Ammon's horn (tissue), 1 donor: ENCODE results near the gene XXYLT1.

ENCODE experiments used
- DNase-seq: peaks from one replicate; pipeline ENCODE4 v3.0.0-alpha.2; 2016; ENCODE audit warnings: low spot score

The XXYLT1 gene

DNA sequence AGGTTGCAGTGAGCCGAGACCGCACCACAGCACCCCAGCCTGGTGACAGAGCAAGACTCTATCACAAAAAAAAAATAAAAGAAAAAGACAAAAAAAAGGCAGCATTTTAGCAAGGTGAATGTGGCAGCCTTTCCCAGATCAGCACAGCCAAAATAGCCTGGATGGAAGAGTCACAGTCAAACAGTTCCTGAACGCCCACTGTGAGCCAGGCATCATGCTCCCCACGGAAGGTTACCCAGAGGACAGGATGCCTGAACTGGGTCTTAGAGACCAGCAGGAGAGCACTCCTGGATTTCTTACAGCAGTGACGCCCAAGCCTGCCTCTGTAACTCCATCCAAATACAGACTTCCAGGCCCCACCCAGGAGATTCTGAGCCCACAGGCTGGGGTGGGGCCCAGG, 4.5 kb downstream of the XXYLT1 start:
- no peak for DNase-seq

DNA sequence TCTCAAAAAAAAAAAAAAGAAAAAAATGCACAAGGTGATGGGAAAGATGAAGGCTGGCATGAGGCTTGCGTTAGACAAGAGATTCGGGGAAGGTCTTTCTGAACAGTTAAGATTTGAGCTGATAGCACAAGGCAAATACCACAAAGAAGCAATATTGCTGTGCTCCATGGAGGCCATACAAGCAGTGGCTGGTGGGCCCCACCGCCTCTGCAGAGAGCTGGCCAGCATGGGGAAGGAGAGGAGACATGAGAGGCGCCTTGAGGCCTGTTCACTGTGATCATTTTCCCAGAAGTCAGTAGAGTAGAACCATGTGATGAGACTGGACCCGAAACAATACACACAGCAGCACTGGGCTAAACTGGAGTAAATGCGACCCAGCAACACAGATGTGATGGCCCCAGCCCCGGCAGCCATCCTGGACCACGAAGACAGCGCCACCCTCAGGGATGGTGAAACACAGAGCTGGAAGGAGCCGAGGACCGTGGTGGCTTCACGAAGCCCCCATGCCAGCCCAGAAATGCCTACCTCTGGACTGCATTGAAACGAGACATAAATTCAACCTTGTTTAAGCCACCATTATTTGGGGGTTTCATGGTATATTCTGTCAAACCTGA, 5.5 kb downstream of the XXYLT1 start:
- no peak for DNase-seq

DNA sequence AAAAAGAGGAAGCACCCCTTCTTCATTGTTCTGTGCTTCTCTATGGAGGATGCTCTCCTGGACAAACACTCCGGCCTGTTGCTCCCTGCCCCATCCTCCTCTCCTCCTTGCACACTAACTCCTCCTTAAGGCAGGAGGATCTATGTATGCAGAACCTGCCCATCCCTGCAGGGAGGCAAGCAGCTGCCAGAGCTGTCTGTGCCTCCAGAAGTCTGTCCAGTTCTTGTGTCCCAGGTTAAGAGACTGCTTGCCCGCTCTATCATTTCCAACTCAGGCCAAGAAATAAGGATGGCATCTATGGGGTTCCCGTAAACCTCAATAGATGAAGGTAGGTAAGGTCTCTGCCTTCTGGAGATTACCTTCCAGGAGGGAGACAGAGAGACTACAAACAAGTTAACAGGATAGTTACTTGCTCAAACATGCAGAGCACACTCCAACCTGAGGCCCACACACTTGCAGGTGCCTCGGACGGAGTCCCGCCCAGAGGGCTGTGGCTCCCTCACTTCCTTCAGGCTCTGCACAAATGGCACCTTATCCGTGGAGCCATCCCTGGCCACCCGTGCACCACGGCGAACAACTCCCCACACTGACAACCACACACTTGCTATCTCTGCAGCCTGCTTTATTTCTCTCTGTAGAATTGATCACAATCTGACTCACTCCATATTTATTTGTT, 6.9 kb downstream of the XXYLT1 start:
- no peak for DNase-seq

GRCh38 chr3:195263193-195263924, 7.6 kb downstream of the XXYLT1 start:
- DNase-seq = no peak

- DNase-seq = no peak
Measured at GRCh38 chr3:195261925-195262324, 9.0 kb downstream of the XXYLT1 start.

DNA sequence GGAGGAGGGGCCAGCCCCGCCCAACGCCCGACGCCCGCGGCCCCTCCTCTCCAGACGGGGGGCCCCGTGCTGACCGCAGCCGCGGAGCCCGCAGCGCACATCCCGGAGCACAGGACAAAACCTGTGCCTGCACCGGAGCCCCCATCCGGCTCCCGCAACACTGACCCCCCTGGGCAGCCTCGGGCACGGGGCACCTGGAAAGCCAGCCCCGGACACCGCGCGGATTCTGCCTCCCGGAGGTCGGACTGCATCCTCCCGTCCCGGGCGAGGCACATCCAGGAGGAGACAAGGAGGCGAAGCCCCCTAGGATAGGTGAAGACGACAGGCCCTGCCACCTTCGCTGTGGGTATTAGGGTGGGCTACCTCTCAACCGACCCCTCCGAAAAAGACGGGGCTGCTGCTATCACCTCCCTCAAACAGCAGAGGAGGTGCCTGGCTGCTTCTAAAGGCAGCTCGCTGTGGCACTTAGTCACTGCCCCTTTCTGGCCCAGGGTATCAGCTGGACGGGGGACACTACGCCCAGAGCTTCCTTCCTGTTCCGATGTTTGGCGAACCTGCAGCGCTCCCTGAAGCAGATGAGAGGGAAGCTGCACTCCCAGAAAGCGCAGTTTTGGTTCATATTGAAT, 10.6 kb downstream of the XXYLT1 start:
- DNase-seq = peak; percentile 57

- peak; percentile 73 for DNase-seq
Measured at GRCh38 chr3:195259475-195260279, 11.3 kb downstream of the XXYLT1 start.

DNA sequence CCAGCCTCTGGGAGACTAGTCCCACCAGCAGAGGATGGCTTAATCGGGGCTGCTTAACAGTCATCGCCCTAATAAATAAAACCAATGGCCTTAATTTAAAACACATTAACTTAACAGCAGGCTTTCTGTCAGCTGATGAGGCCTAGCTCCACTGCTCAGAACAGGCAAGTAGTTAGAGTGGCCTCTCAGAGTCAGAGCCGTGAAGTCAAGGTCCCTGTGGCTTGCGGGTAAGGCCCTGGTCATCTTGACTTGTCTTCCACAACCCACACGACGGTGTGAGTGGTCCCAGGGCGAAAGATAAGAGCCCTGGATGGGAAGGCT, 11.8 kb downstream of the XXYLT1 start:
- DNase-seq = no peak

DNA sequence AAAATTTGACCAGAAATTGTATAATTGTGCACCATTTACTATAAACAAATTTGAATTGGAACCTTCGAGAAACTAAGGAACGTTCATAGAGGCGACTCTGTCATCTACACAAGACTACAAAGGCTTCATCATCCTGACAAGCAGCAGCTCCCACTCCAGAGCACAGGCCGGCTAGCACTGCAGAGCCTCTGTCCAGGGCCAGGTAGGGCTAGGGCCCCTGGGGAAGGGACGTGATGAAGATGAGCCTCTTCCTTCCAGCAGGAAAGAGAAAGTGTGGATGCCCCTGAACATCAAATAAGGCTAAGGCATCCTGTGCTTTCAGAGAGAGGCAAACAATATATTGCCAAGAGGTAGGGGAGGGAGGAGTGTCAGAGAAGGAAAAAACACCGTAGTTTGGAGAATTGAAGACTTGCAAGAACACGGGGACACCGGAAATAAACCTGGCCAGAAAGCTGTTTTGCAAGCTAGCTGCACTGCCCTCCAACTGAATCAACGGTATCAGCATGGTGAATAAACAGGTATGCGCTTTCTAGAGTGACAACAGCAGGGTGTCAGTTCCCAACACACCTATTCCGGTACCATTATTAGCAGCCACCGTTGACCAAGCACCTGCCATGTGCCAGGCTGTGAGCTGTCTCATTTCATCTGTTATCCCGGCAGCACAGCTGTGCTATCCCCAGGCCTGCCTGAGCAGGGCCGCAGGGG, 12.4 kb downstream of the XXYLT1 start:
- DNase-seq = no peak

DNA sequence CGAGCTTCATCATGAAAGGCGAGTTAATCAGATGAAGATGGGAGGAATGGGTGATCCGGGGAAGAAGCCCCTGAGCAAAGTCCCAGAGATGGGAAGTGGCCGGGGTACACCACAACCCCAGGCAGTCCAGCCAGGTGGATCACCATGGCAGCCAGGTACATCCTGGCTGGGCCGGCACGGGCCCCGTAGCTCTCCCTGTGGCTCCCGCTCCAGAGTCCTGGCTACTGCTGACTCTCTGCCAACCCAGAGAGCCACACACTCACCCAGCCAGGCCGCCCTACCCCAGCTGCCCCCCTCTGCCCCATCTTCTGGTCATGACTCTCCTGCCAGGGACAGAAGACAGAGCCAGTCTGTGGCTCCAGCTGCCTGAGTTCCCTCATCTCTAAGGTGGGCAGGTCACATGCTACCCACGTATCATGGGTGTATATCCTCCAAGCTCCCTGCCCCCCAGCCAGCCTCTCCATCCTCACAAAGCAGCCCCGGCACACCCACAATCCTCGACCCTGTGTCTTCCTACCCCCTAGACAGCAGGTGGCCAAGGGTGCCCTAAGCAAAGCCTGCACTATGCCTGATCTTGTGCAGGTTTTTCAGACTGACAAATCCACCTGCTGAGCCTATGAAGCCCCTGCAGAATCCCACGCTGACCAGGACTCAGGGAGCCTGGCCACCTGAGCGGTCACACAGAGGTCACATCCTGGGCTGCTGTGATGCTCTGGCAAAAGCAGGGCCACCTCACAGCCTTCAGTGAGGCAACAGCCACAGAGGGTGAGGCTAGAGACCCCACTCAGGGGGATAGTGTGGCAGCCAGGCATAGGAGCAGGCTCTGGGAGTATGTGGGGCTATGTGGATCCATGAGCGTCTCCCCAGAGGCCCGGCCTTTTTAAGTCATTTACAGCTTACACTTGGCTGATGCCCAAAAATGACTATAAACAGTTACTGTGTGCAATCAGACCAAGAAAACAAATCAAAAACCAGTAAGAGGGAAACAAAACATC, 13.2 kb downstream of the XXYLT1 start:
- DNase-seq = no peak

- no peak for DNase-seq
Measured at GRCh38 chr3:195256639-195257453, 14.1 kb downstream of the XXYLT1 start.

- no peak for DNase-seq
Measured at GRCh38 chr3:195255571-195256501, 15.1 kb downstream of the XXYLT1 start.

DNA sequence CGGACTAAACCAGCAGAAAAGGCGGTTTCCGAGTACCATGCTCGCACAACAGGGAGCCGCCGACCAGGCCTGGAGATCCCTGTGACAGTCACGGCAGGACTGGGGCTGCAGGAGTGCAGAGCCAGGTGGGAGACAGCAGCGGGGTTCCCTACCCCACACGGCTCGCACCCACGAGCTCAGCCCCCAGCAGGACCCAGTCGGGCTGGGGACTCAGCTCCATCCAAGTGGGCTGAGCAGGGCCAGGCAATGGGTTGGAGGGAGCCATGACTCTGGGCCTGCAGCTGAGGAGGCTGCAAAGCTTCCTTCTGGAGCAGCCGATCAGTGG, 15.8 kb downstream of the XXYLT1 start:
- no peak for DNase-seq

- no peak for DNase-seq
Measured at GRCh38 chr3:195254454-195255175, 16.3 kb downstream of the XXYLT1 start.

GRCh38 chr3:195253923-195254432, 17.0 kb downstream of the XXYLT1 start:
- no peak for DNase-seq

- DNase-seq = no peak
Measured at GRCh38 chr3:195251336-195252065, 19.5 kb downstream of the XXYLT1 start.
